Stimulated activated CD8-positive, alpha-beta memory T cell treated with anti-CD3 and anti-CD28 coated beads, Interleukin-12 subunit alpha, Interleukin-12 subunit beta, amount 100 ng/mL, for 24 hours (primary cell): ENCODE results near the gene HS3ST5.
"Not testable (repeated sequence)": the region's sequence is repeated elsewhere in the genome, so short reads cannot be mapped to it uniquely, and the experiment has no call there.

Source experiments
- DNase-seq: peaks from one replicate; pipeline ENCODE4 v3.0.0-alpha.2; 2020; ENCODE audit errors: extremely low read depth

Gene HS3ST5

GRCh38 chr6:114092943-114093342 lies 249.9 kb downstream of the HS3ST5 start:
- no peak for DNase-seq

- DNase-seq = no peak
Measured at GRCh38 chr6:114090626-114091025, 252.2 kb downstream of the HS3ST5 start.

GRCh38 chr6:114087496-114087895 lies 255.3 kb downstream of the HS3ST5 start:
- DNase-seq = no peak

GRCh38 chr6:114085211-114085610 lies 257.6 kb downstream of the HS3ST5 start:
- DNase-seq = no peak

GRCh38 chr6:114084327-114084890 lies 258.4 kb downstream of the HS3ST5 start:
- DNase-seq = no peak

DNA sequence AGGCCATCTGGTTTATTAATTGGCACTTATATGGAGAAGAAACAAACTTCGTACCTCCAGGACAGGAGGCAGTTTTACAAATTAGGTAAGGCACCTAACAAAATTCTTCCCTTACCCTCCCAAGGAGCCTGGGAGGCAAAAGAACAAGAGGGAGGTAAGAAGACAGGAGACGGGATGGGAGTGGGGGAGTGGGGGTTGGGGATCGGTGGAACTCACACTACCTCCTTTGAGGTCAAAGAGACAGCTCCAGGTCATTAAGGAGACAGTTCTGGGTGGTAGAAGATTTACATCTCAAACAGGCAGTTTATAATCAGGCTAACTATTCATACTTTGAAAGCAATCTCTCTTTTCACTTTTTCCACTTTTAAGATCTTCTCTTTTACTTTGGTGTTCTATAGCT lies 259.6 kb downstream of the HS3ST5 start:
- DNase-seq = no peak

DNA sequence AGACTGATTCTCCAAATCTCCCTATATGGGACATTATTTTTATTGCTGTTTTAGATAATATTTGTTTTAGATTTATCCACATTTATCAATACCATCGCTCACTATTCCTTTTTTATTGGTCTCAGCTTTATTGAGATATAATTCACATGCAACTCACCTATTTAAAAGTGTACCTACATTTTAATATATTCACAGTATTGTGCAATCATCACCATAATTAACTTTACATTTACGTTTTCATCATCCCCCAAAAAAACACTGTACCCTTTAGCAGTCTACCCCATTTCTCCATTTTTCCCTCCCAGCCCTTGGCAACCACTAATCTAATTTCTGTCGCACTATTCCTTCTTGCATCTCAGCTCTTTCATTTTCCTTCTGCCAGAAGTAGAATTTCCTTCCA lies 261.1 kb downstream of the HS3ST5 start:
- no peak for DNase-seq

GRCh38 chr6:114080891-114081510 lies 261.8 kb downstream of the HS3ST5 start:
- no peak for DNase-seq

- not testable (repeated sequence) for DNase-seq
Measured at GRCh38 chr6:114080410-114080809, 262.4 kb downstream of the HS3ST5 start.

- no peak for DNase-seq
Measured at GRCh38 chr6:114075777-114076176, 267.0 kb downstream of the HS3ST5 start.

DNA sequence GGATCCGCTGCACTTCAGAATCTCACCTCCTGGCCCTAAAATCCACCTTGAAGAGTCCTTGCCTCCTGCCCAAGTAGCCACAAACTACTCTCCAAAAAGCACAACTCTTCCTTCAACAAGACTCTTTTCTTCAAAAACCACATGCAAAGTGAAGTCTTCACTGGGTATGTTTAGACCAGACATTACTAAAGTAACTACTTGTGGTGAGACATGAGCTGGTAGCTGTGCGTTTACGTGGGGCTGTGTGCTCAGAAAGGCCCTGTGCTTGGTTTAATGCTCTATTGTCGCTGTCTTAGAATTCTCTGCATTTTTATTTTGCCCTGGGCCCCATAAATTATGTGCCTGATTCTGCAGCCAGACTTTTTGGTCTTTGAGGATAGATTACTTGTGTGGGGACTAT lies 267.5 kb downstream of the HS3ST5 start:
- DNase-seq = no peak

DNA sequence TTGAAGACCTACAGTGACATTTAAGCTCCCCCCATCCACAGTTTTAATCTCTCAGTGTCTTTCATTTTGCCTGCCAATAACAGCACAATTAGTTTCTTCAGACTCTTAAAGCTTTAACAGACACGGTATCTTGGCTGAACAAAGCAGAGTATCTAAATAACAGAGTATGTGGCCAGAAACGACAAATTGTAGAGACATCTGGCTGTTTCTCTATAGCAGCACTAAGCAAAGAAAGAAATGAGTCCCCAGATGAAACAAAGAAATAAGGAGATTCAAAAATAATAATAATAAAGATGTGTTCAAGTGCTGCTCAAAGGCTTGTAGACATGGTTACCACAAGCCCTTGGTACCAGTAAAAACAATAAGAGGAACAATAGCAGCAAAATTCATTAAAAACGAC lies 274.1 kb downstream of the HS3ST5 start:
- no peak for DNase-seq

DNA sequence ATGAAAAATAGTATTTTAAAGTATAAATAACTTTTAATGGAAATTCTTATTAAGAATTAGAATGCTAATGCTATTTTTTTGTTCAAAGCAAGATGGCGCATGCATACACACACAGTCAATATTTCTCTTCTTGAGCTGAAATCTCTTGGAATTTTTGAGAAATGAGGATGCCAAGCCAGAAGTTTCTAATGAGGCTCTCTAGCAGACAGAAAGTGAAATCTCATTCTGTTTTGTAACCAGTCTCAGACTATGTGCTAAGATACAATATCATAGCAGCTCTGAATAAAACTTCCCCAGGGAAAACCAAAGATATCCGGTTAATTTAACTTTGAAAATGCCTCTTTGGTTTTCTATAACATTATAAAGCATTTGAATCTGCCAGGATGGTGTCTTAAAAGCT lies 274.7 kb downstream of the HS3ST5 start:
- DNase-seq = no peak

DNA sequence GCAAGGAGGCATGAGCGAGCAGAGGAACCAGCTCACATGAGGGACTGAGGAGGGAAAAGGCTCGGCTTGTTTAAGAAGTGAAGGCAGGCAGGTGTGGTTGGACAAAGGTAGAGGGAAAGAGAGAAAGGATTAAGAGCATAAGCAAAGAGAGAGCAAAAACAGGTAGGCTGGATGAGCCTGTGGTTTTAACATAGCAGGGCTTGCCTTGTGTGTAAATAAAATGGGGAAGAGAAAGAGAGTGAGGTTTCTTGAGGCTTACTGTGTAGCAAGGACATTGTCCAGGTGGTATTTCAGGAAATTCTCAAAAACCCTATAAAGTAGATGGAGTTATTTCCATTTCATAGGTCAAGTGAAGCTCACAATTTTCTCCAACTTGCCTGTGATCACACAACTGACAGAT lies 278.0 kb downstream of the HS3ST5 start:
- no peak for DNase-seq

- DNase-seq = no peak
Measured at GRCh38 chr6:114063956-114064355, 278.9 kb downstream of the HS3ST5 start.

GRCh38 chr6:114062199-114062598 lies 280.6 kb downstream of the HS3ST5 start:
- DNase-seq = no peak

DNA sequence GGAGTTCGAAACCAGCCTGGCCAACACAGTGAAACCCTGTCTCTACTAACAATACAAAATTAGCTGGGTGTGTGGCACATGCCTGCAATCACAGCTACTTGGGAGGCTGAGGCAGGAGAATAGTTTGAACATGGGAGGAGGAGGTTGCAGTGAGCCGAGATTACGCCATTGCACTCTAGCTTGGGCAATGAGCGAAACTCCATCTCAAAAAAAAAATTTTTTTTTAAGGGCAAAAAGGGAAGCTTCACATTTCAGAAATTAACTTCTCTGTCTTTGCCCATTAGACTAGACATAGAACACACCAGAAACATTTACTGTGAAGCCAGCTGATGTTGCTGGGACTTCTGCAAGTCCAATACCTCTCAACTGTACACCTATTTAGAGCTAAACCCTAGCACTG lies 281.1 kb downstream of the HS3ST5 start:
- no peak for DNase-seq

- no peak for DNase-seq
Measured at GRCh38 chr6:114061116-114061515, 281.7 kb downstream of the HS3ST5 start.

GRCh38 chr6:114058435-114058834 lies 284.4 kb downstream of the HS3ST5 start:
- DNase-seq = no peak

DNA sequence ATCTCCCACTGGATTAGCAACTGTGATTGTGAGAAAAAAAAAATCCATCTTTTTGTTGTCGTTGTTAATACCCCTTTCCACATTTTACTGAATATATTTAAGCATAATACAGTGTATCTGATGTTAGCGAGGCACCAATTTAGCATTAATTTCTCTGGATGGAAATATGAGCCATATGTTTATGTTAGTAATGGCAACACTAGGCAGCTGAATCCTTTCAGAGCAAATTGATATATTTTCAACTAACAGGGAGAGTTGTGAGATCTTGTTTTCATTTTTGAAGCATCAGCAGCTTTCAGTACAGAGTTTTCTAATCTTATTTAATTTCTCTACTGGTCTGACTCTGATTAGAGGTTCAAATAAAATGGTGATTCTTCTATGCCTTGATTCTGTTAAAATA lies 287.1 kb downstream of the HS3ST5 start:
- no peak for DNase-seq

- DNase-seq = no peak
Measured at GRCh38 chr6:114055349-114055748, 287.5 kb downstream of the HS3ST5 start.

DNA sequence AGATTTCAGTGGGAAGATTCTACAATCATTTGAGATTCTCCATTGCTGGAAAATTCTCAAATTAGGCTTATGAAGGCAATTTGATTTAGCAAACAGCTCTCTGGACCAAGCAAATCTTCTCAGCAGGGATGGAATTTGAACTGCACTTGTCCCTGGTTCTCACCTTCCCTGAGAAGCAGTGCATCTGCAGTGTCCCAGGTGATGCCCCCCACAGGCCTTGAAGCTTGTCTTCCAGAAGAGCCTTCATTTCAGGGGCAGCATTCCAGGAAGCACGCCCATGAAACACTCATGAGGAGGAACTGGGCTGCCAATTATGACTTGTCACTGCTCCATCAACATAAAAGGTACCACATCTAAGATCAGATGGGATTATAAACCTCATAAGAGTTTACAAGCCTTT lies 289.0 kb downstream of the HS3ST5 start:
- no peak for DNase-seq

DNA sequence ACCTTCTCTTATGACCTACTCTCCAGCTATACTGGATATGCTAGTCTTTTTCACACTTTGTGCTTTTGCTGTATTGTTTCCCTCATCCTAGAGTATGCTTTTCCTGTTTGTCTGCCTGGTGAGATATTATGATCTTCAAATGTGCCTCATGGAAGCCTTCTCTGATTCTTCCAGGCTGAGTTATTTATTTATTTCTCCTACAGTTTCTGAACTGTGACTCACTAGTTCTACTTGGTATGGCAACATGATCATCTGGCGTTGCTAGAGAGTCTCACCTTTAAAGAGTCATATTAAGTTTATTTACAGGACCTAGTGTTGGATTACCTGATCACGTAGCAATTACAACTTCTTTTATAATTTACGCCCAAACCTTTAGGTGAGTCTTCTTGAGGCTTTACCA lies 290.7 kb downstream of the HS3ST5 start:
- no peak for DNase-seq

GRCh38 chr6:114051031-114051430 lies 291.8 kb downstream of the HS3ST5 start:
- no peak for DNase-seq
